ENCODE measurements around the gene KHDRBS2. TPM values are rescaled to one million over a fixed set of nuclear protein-coding genes. Genes with fewer than 3 reads are reported as not detected.
A peak's percentile ranks its signal among the peaks of the same experiment; 100 is the strongest.

KHDRBS2 gene
- total and polyA plus RNA-seq, 2 donors (not counting 3 experiments of a cell fraction or from before 2014, with no cell fraction given) = not detected

GRCh38 chr6:62324834-62325233 lies 38.8 kb upstream of the KHDRBS2 start:
- peak; percentile 12 for TF ChIP-seq JUN (IDR thresholded peaks at IDR 0.05; ENCODE audit: borderline replicate concordance, insufficient read depth, insufficient read length, low read depth)
- no peak for TF ChIP-seq MAX (IDR thresholded peaks at IDR 0.05; ENCODE audit: insufficient read depth, insufficient read length)
- Histone ChIP-seq H3K36me3 (ENCODE audit: control insufficient read depth in 2 of 2, extremely low read depth in 1 of 2, insufficient read depth in 2 of 2, low read length in 2 of 2) (no peaks in the 10 kb centered on the region), H3K79me2 (ENCODE audit: control insufficient read depth, insufficient read depth, low read length) (no peaks in the 10 kb centered on the region), H3K27me3 (ENCODE audit: control insufficient read depth in 2 of 2, insufficient read depth in 2 of 2, low read length in 2 of 2) (no peaks in the 10 kb centered on the region), H3K9me3 (replicated peaks; ENCODE audit: control insufficient read depth, insufficient read depth, low read length) (no peaks in the 10 kb centered on the region), H3K9ac (replicated peaks; ENCODE audit: extremely low read depth, insufficient read depth, low read length) (no peak overlapping the region), H4K20me1 (replicated peaks; ENCODE audit: control insufficient read depth, extremely low read depth, insufficient read depth, low read length) (no peaks in the 10 kb centered on the region), H3K4me2 (ENCODE audit: insufficient read depth, low read length) (no peak overlapping the region), H3K27ac (ENCODE audit: insufficient read depth, low read depth, low read length) (no peak overlapping the region), H3K4me1 (ENCODE audit: control insufficient read depth, extremely low read depth, insufficient read depth, low read length) (no peaks in the 10 kb centered on the region), H3K9me1 (replicated peaks; ENCODE audit: control insufficient read depth, extremely low read depth, insufficient read depth, low read length) (no peaks in the 10 kb centered on the region), H3K4me3 (replicated peaks in 1 of 3; ENCODE audit: insufficient read depth in 1 of 3, low read depth in 1 of 3, low read length in 3 of 3) (no peak overlapping the region), H2AFZ (ENCODE audit: low read depth, low read length) (no peak overlapping the region)
- intact Hi-C loops (cut with micrococcal nuclease) (no loop called here), dilution Hi-C loops (cut with MboI; ENCODE audit: extremely low pct_ligation_motif_present, low sequenced_read_pairs) (no loop called here)
- no peak for FAIRE-seq
- ChIA-PET CTCF (no interaction called here), POLR2A (no interaction called here)
- DNase-seq (ENCODE audit: low read depth, low spot score) = no peak
- no TSS peak for BruUV-seq (replicated peaks)

GRCh38 chr6:62323818-62324431 lies 37.9 kb upstream of the KHDRBS2 start:
- Histone ChIP-seq H4K20me1 (replicated peaks; ENCODE audit: control insufficient read depth, extremely low read depth, insufficient read depth, low read length) (no peaks in the 10 kb centered on the region), H3K79me2 (ENCODE audit: control insufficient read depth, insufficient read depth, low read length) (no peaks in the 10 kb centered on the region), H3K9ac (replicated peaks; ENCODE audit: extremely low read depth, insufficient read depth, low read length) (no peak overlapping the region), H3K36me3 (ENCODE audit: control insufficient read depth in 2 of 2, extremely low read depth in 1 of 2, insufficient read depth in 2 of 2, low read length in 2 of 2) (no peaks in the 10 kb centered on the region), H3K9me1 (replicated peaks; ENCODE audit: control insufficient read depth, extremely low read depth, insufficient read depth, low read length) (no peaks in the 10 kb centered on the region), H2AFZ (ENCODE audit: low read depth, low read length) (no peak overlapping the region), H3K4me1 (ENCODE audit: control insufficient read depth, extremely low read depth, insufficient read depth, low read length) (no peaks in the 10 kb centered on the region), H3K27me3 (ENCODE audit: control insufficient read depth in 2 of 2, insufficient read depth in 2 of 2, low read length in 2 of 2) (no peaks in the 10 kb centered on the region), H3K9me3 (replicated peaks; ENCODE audit: control insufficient read depth, insufficient read depth, low read length) (no peaks in the 10 kb centered on the region), H3K4me3 (replicated peaks in 1 of 3; ENCODE audit: insufficient read depth in 1 of 3, low read depth in 1 of 3, low read length in 3 of 3) (no peak overlapping the region), H3K27ac (ENCODE audit: insufficient read depth, low read depth, low read length) (no peak overlapping the region), H3K4me2 (ENCODE audit: insufficient read depth, low read length) (no peak overlapping the region)
- dilution Hi-C loops (cut with MboI; ENCODE audit: extremely low pct_ligation_motif_present, low sequenced_read_pairs) (no loop called here), intact Hi-C loops (cut with micrococcal nuclease) (no loop called here)
- no TSS peak for BruUV-seq (replicated peaks)
- ChIA-PET CTCF (no interaction called here), POLR2A (no interaction called here)
- TF ChIP-seq POLR2AphosphoS5 (IDR thresholded peaks at IDR 0.05; ENCODE audit: insufficient read depth, low read depth, low read length) (no peak), POLR2A (IDR thresholded peaks at IDR 0.05; ENCODE audit: low read depth, low read length) (no peak), MYC (IDR thresholded peaks at IDR 0.05; ENCODE audit: low read depth, low read length) (no peak), CTCF (IDR thresholded peaks at IDR 0.05; ENCODE audit: extremely low read depth in 1 of 2, insufficient read depth in 1 of 2, low read depth in 1 of 2, low read length in 2 of 2) (no peak), JUN (IDR thresholded peaks at IDR 0.05; ENCODE audit: borderline replicate concordance, insufficient read depth, insufficient read length, low read depth) (no peak), EZH2 (IDR thresholded peaks at IDR 0.05; ENCODE audit: borderline replicate concordance, low read depth, low read length, severe bottlenecking) (no peak), MAX (IDR thresholded peaks at IDR 0.05; ENCODE audit: insufficient read depth, insufficient read length) (no peak)
- FAIRE-seq = no peak
- DNase-seq (ENCODE audit: low read depth, low spot score) = no peak

Measured in endothelial cell of umbilical vein (primary cell).